ENCODE results near the gene PLAAT2. TPM values are rescaled to one million over a fixed set of nuclear protein-coding genes. Genes with fewer than 3 reads are reported as not detected.
"Not testable (repeated sequence)": the region's sequence is repeated elsewhere in the genome, so short reads cannot be mapped to it uniquely, and the experiment has no call there.

PLAAT2 gene
- polyA plus RNA-seq, 3 donors: not detected

DNA sequence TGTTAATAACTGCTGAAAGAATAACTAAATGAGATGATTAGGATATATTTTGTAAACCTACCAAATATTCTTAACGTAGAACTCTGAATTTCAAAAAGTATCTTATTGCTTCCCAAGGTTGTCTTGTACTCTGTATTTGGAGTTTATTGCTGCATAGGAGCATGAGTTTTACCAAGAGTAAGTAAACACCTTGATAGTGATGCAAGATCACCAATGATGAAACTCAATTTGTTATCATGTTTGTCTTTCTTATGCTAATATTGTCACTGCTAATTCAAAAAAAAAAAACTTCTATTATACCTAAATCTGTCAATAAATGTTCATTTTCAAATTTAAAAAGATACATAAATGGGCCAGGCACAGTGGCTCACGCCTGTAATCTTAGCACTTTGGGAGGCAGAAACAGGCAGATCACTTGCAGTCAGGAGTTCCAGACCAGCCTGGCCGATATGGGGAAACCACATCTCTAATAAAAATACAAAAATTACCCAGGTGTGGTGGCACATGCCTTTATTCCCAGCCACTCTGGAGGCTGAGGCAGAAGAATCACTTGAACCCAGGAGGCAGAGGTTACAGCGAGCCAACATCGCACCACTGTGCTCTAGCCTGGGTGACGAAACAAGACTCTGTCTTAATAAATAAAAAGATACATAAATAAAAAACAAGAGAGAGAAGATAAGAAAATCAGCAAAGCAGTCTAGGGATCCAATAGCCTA lies 23.4 kb upstream of the PLAAT2 start:
- Mint-ChIP-seq H3K36me3 (peaks cover 0 to 56% of the 10 kb centered on the region in 2 donors), H3K27ac (peak overlapping the region in 1 of 7 donors; percentile 26), H3K9me3 (peaks cover 5 to 11% (median 7%) of the 10 kb centered on the region in 7 donors), H3K4me1 (peaks cover 11% of the 10 kb centered on the region), H3K4me3 (no peak overlapping the region), H3K27me3 (ENCODE audit: low read depth in 3 of 3) (peaks cover 3 to 9% (median 4%) of the 10 kb centered on the region in 3 donors)
- no peaks in the 10 kb centered on the region for H3K4me1 ChIP-seq (ENCODE audit: control insufficient read depth in 1 of 2, insufficient read depth in 2 of 2, low read length in 2 of 2)
- intact Hi-C loops (cut with micrococcal nuclease): no loop called here
- TF ChIP-seq, protein P1, sequence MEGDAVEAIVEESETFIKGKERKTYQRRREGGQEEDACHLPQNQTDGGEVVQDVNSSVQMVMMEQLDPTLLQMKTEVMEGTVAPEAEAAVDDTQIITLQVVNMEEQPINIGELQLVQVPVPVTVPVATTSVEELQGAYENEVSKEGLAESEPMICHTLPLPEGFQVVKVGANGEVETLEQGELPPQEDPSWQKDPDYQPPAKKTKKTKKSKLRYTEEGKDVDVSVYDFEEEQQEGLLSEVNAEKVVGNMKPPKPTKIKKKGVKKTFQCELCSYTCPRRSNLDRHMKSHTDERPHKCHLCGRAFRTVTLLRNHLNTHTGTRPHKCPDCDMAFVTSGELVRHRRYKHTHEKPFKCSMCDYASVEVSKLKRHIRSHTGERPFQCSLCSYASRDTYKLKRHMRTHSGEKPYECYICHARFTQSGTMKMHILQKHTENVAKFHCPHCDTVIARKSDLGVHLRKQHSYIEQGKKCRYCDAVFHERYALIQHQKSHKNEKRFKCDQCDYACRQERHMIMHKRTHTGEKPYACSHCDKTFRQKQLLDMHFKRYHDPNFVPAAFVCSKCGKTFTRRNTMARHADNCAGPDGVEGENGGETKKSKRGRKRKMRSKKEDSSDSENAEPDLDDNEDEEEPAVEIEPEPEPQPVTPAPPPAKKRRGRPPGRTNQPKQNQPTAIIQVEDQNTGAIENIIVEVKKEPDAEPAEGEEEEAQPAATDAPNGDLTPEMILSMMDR (IDR thresholded peaks at IDR 0.05): no peak
- no peak overlapping the region for H3K4me2 ChIP-seq (replicated peaks; ENCODE audit: extremely low read depth, low read length, poor library complexity, severe bottlenecking)
- H3K4me3 ChIP-seq (replicated peaks in 1 of 3; ENCODE audit: low read depth in 2 of 3, low read length in 3 of 3): no peak overlapping the region
- H2AFZ ChIP-seq (ENCODE audit: insufficient read depth, low read depth, low read length, poor library complexity, severe bottlenecking): no peak overlapping the region
- no peak for DNase-seq
- H4K20me1 ChIP-seq (ENCODE audit: insufficient read depth, low read length): no peaks in the 10 kb centered on the region
- no peak overlapping the region for H3K9ac ChIP-seq (ENCODE audit: insufficient read depth, low read length, poor library complexity, severe bottlenecking)
- H3K9me3 ChIP-seq (replicated peaks in 1 of 2; ENCODE audit: control insufficient read depth in 1 of 2, insufficient read depth in 1 of 2, low read length in 2 of 2): peaks cover 0 to 6% of the 10 kb centered on the region in 2 donors
- WGBS (ENCODE audit: insufficient coverage): no CpG with 5 or more reads among the region's 6 CpGs
- H3K79me2 ChIP-seq (ENCODE audit: insufficient read depth, low read length): no peaks in the 10 kb centered on the region
- H3K36me3 ChIP-seq (replicated peaks in 1 of 2; ENCODE audit: control insufficient read depth in 1 of 2, insufficient read depth in 2 of 2, low read length in 2 of 2): no peaks in the 10 kb centered on the region
- H3K27me3 ChIP-seq (ENCODE audit: control insufficient read depth in 2 of 2, insufficient read depth in 2 of 2, low read length in 2 of 2): no peaks in the 10 kb centered on the region
- no peak overlapping the region for H3K27ac ChIP-seq (ENCODE audit: low read depth in 1 of 2, low read length in 2 of 2)

DNA sequence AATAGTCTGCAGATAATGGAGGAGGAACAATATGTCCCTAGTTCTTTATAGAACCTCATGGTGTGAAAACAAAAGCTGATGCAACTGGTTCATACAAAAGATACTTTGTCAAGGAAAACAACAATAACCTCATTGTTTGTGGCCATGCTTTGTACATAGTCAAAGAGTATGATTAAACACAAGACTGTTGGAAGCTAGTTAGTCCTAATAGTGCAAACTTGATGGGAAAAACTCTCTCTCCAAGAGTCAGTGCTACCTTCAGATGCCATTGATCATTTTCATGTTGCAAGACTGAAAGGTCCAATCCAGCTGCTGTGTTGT lies 20.1 kb upstream of the PLAAT2 start:
- Mint-ChIP-seq H3K4me1 (peaks cover 11% of the 10 kb centered on the region), H3K27me3 (ENCODE audit: low read depth in 3 of 3) (peaks cover 0 to 8% (median 4%) of the 10 kb centered on the region in 3 donors), H3K36me3 (peaks cover 0 to 45% of the 10 kb centered on the region in 2 donors), H3K27ac (no peak overlapping the region), H3K9me3 (peaks cover 16 to 32% (median 30%) of the 10 kb centered on the region in 7 donors), H3K4me3 (no peak overlapping the region)
- no peaks in the 10 kb centered on the region for H3K36me3 ChIP-seq (replicated peaks in 1 of 2; ENCODE audit: control insufficient read depth in 1 of 2, insufficient read depth in 2 of 2, low read length in 2 of 2)
- DNase-seq: no peak
- intact Hi-C loops (cut with micrococcal nuclease): no loop called here
- no peak overlapping the region for H3K27ac ChIP-seq (ENCODE audit: low read depth in 1 of 2, low read length in 2 of 2)
- no peaks in the 10 kb centered on the region for H3K79me2 ChIP-seq (ENCODE audit: insufficient read depth, low read length)
- H3K4me3 ChIP-seq (replicated peaks in 1 of 3; ENCODE audit: low read depth in 2 of 3, low read length in 3 of 3): no peak overlapping the region
- no peak overlapping the region for H2AFZ ChIP-seq (ENCODE audit: insufficient read depth, low read depth, low read length, poor library complexity, severe bottlenecking)
- no peaks in the 10 kb centered on the region for H3K27me3 ChIP-seq (ENCODE audit: control insufficient read depth in 2 of 2, insufficient read depth in 2 of 2, low read length in 2 of 2)
- H3K4me2 ChIP-seq (replicated peaks; ENCODE audit: extremely low read depth, low read length, poor library complexity, severe bottlenecking): no peak overlapping the region
- TF ChIP-seq, protein P1 (IDR thresholded peaks at IDR 0.05): no peak
- H3K4me1 ChIP-seq (ENCODE audit: control insufficient read depth in 1 of 2, insufficient read depth in 2 of 2, low read length in 2 of 2): no peaks in the 10 kb centered on the region
- H3K9ac ChIP-seq (ENCODE audit: insufficient read depth, low read length, poor library complexity, severe bottlenecking): no peak overlapping the region
- H3K9me3 ChIP-seq (replicated peaks in 1 of 2; ENCODE audit: control insufficient read depth in 1 of 2, insufficient read depth in 1 of 2, low read length in 2 of 2): peaks cover 11 to 22% of the 10 kb centered on the region in 2 donors
- no peaks in the 10 kb centered on the region for H4K20me1 ChIP-seq (ENCODE audit: insufficient read depth, low read length)

- H3K36me3 ChIP-seq (replicated peaks in 1 of 2; ENCODE audit: control insufficient read depth in 1 of 2, insufficient read depth in 2 of 2, low read length in 2 of 2); H3K4me3 ChIP-seq (replicated peaks in 1 of 3; ENCODE audit: low read depth in 2 of 3, low read length in 3 of 3); H3K4me1 ChIP-seq (ENCODE audit: control insufficient read depth in 1 of 2, insufficient read depth in 2 of 2, low read length in 2 of 2); H3K4me1 Mint-ChIP-seq; DNase-seq; H3K27ac Mint-ChIP-seq; H3K9ac ChIP-seq (ENCODE audit: insufficient read depth, low read length, poor library complexity, severe bottlenecking); H3K4me2 ChIP-seq (replicated peaks; ENCODE audit: extremely low read depth, low read length, poor library complexity, severe bottlenecking); intact Hi-C loops (cut with micrococcal nuclease); H3K27me3 ChIP-seq (ENCODE audit: control insufficient read depth in 2 of 2, insufficient read depth in 2 of 2, low read length in 2 of 2); H3K27me3 Mint-ChIP-seq (ENCODE audit: low read depth in 3 of 3); H2AFZ ChIP-seq (ENCODE audit: insufficient read depth, low read depth, low read length, poor library complexity, severe bottlenecking); H3K4me3 Mint-ChIP-seq; H3K79me2 ChIP-seq (ENCODE audit: insufficient read depth, low read length); H4K20me1 ChIP-seq (ENCODE audit: insufficient read depth, low read length); H3K27ac ChIP-seq (ENCODE audit: low read depth in 1 of 2, low read length in 2 of 2): not testable (repeated sequence)
- peaks cover 14 to 22% of the 10 kb centered on the region in 2 donors for H3K9me3 ChIP-seq (replicated peaks in 1 of 2; ENCODE audit: control insufficient read depth in 1 of 2, insufficient read depth in 1 of 2, low read length in 2 of 2)
- Mint-ChIP-seq H3K9me3 (peaks cover 20 to 40% (median 31%) of the 10 kb centered on the region in 7 donors), H3K36me3 (peaks cover 0 to 44% of the 10 kb centered on the region in 2 donors)
- WGBS (ENCODE audit: insufficient coverage): 100% methylated on average over 2 of the region's 7 CpGs
These were observed 18.0 kb upstream of the PLAAT2 start for GRCh38 chr11:63581224-63581623.

All from CD14-positive monocyte (primary cell).